HG03095 (cell line): ENCODE results near the gene AHNAK2.

ENCODE experiments used
- ATAC-seq: cut with Tn5 transposase; IDR thresholded peaks from one replicate; pipeline ENCODE4 v1.9.1; 2021; ENCODE audit warnings: moderate library complexity; ENCODE audit not compliant: unreplicated experiment

The AHNAK2 gene

GRCh38 chr14:104973385-104974145, 4.6 kb downstream of the AHNAK2 start:
- no peak for ATAC-seq

GRCh38 chr14:104973135-104973384, 5.1 kb downstream of the AHNAK2 start:
- ATAC-seq, result no peak

- no peak for ATAC-seq
Measured at GRCh38 chr14:104972301-104973134, 5.7 kb downstream of the AHNAK2 start.

GRCh38 chr14:104971447-104972240, 6.5 kb downstream of the AHNAK2 start:
- no peak for ATAC-seq

GRCh38 chr14:104970231-104971068, 7.7 kb downstream of the AHNAK2 start:
- no peak for ATAC-seq

GRCh38 chr14:104969741-104970230, 8.4 kb downstream of the AHNAK2 start:
- ATAC-seq, result no peak

GRCh38 chr14:104968541-104969401, 9.4 kb downstream of the AHNAK2 start:
- no peak for ATAC-seq

GRCh38 chr14:104968153-104968527, 10.0 kb downstream of the AHNAK2 start:
- ATAC-seq, result no peak

- no peak for ATAC-seq
Measured at GRCh38 chr14:104967386-104968152, 10.6 kb downstream of the AHNAK2 start.

GRCh38 chr14:104966981-104967385, 11.2 kb downstream of the AHNAK2 start:
- ATAC-seq, result no peak

GRCh38 chr14:104966261-104966865, 11.8 kb downstream of the AHNAK2 start:
- ATAC-seq, result no peak

- no peak for ATAC-seq
Measured at GRCh38 chr14:104965561-104966231, 12.5 kb downstream of the AHNAK2 start.

GRCh38 chr14:104964546-104964945, 13.6 kb downstream of the AHNAK2 start:
- ATAC-seq, result no peak

GRCh38 chr14:104957146-104958113, 20.7 kb downstream of the AHNAK2 start:
- no peak for ATAC-seq

GRCh38 chr14:104956290-104956890, 21.8 kb downstream of the AHNAK2 start:
- no peak for ATAC-seq

GRCh38 chr14:104955396-104955770, 22.8 kb downstream of the AHNAK2 start:
- no peak for ATAC-seq
